Vagina (tissue), 2 donors: ENCODE measurements around the gene ALB.

ENCODE experiments used
- POLR2AphosphoS5 ChIP-seq, 2 donors: sonication (generic); formaldehyde crosslinking; IDR thresholded peaks; one replicate each; pipeline ENCODE4 v1.9.0; 2017; ENCODE audit warnings: antibody characterized with exemption in 2 of 2, mild to moderate bottlenecking in 2 of 2, low read depth in 1 of 2; ENCODE audit not compliant: insufficient read depth in 1 of 2
- TF ChIP-seq, protein P1 (sequence below), 3 experiments: fragments of 450-650 bp in 2 of 3; fragments of 200-600 bp in 1 of 3; sonication (generic) in 1 of 3; IDR thresholded peaks; one replicate each; pipeline ENCODE4 v1.5.1; 2017 to 2019; ENCODE audit warnings: antibody characterized with exemption in 3 of 3, mild to moderate bottlenecking in 2 of 3, moderate library complexity in 2 of 3

DNA sequence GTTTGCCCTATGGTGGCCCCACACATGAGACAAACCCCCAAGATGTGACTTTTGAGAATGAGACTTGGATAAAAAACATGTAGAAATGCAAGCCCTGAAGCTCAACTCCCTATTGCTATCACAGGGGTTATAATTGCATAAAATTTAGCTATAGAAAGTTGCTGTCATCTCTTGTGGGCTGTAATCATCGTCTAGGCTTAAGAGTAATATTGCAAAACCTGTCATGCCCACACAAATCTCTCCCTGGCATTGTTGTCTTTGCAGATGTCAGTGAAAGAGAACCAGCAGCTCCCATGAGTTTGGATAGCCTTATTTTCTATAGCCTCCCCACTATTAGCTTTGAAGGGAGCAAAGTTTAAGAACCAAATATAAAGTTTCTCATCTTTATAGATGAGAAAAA, 14.6 kb downstream of the ALB start:
- TF ChIP-seq, protein P1, sequence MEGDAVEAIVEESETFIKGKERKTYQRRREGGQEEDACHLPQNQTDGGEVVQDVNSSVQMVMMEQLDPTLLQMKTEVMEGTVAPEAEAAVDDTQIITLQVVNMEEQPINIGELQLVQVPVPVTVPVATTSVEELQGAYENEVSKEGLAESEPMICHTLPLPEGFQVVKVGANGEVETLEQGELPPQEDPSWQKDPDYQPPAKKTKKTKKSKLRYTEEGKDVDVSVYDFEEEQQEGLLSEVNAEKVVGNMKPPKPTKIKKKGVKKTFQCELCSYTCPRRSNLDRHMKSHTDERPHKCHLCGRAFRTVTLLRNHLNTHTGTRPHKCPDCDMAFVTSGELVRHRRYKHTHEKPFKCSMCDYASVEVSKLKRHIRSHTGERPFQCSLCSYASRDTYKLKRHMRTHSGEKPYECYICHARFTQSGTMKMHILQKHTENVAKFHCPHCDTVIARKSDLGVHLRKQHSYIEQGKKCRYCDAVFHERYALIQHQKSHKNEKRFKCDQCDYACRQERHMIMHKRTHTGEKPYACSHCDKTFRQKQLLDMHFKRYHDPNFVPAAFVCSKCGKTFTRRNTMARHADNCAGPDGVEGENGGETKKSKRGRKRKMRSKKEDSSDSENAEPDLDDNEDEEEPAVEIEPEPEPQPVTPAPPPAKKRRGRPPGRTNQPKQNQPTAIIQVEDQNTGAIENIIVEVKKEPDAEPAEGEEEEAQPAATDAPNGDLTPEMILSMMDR (IDR thresholded peaks at IDR 0.05), result no peak
- no peak for TF ChIP-seq POLR2AphosphoS5 (IDR thresholded peaks at IDR 0.05; ENCODE audit: insufficient read depth in 1 of 2, low read depth in 1 of 2)
